Upper lobe of left lung (tissue), 6 donors: ENCODE measurements around the gene OTUD7B. TPM values are rescaled to one million over a fixed set of nuclear protein-coding genes. Genes with fewer than 3 reads are reported as not detected.

ENCODE experiments used
- ATAC-seq, 2 donors: fragments of 200-7000 bp; cut with Tn5 transposase; one replicate each; pipeline ENCODE4 v1.9.1; 2022; ENCODE audit warnings: mild to moderate bottlenecking in 2 of 2, moderate library complexity in 2 of 2; ENCODE audit not compliant: low FRiP score in 2 of 2
- DNase-seq, 2 donors: peaks; one replicate each; pipeline ENCODE4 v3.0.0-alpha.2; 2019 to 2020
- H3K27ac ChIP-seq, 4 donors: fragments of 200-600 bp; sonication (generic); one replicate each; pipeline ENCODE4 v1.5.1; 2016 to 2019
- H3K27me3 ChIP-seq, 4 donors: fragments of 200-600 bp; sonication (generic); one replicate each; pipeline ENCODE4 v1.5.1; 2017 to 2019
- H3K36me3 ChIP-seq, 4 donors: fragments of 200-600 bp; sonication (generic); one replicate each; pipeline ENCODE4 v1.5.1; 2016 to 2019
- H3K4me1 ChIP-seq, 4 donors: fragments of 200-600 bp; sonication (generic); one replicate each; pipeline ENCODE4 v1.5.1; 2018 to 2019
- H3K4me3 ChIP-seq, 4 donors: fragments of 200-600 bp; sonication (generic); one replicate each; pipeline ENCODE4 v1.5.1; 2017 to 2019; ENCODE audit warnings: mild to moderate bottlenecking in 2 of 4, moderate library complexity in 1 of 4
- H3K9me3 ChIP-seq, 4 donors: fragments of 200-600 bp; sonication (generic); one replicate each; pipeline ENCODE4 v1.5.1; 2018 to 2019
- EP300 ChIP-seq, 4 donors: sonication (generic); formaldehyde crosslinking; IDR thresholded peaks; one replicate each; pipeline ENCODE4 v1.5.1; 2017; ENCODE audit warnings: antibody characterized with exemption in 4 of 4, control low read depth in 2 of 4
- POLR2A ChIP-seq, 4 donors: fragments of 450-650 bp; IDR thresholded peaks; one replicate each; pipeline ENCODE4 v1.5.1; 2016 to 2017; ENCODE audit warnings: antibody characterized with exemption in 4 of 4, mild to moderate bottlenecking in 2 of 4
- POLR2AphosphoS5 ChIP-seq, 2 donors: sonication (generic); formaldehyde crosslinking; IDR thresholded peaks; one replicate each; pipeline ENCODE4 v1.5.1; 2017; ENCODE audit warnings: antibody characterized with exemption in 2 of 2
- WGBS, 2 donors: methylation state at CpG; one replicate each; pipeline ENCODE4 v1.1.5; 2017 to 2018; 5-methylcytosine and 5-hydroxymethylcytosine counted together
- total RNA-seq, 6 donors: library from RNA; depleted of rRNA in 4 of 6; stranded (reverse); fragments of >200 nt in 4 of 6; gene quantifications; one replicate each; pipeline versions ENCODE4 v1.1.0 to v1.2.1, GENCODE V29; 2016 to 2021
- TF ChIP-seq, protein P1 (sequence below), 6 experiments: fragments of 450-650 bp in 4 of 6; fragments of 200-600 bp in 2 of 6; sonication (generic) in 2 of 6; IDR thresholded peaks; one replicate each; pipeline ENCODE4 v1.5.1; 2016 to 2019; ENCODE audit warnings: antibody characterized with exemption in 6 of 6
- donor health status: DM: no; HTN: no; CAD: no; lungs with moderate emphysema.
- donor health status: DM: no; HTN: yes; CAD: no; lungs with severe emphysema.

The OTUD7B gene
- total RNA-seq, 6 donors from 2014 or later = 22.0 to 44.8 (median 29.8) TPM

DNA sequence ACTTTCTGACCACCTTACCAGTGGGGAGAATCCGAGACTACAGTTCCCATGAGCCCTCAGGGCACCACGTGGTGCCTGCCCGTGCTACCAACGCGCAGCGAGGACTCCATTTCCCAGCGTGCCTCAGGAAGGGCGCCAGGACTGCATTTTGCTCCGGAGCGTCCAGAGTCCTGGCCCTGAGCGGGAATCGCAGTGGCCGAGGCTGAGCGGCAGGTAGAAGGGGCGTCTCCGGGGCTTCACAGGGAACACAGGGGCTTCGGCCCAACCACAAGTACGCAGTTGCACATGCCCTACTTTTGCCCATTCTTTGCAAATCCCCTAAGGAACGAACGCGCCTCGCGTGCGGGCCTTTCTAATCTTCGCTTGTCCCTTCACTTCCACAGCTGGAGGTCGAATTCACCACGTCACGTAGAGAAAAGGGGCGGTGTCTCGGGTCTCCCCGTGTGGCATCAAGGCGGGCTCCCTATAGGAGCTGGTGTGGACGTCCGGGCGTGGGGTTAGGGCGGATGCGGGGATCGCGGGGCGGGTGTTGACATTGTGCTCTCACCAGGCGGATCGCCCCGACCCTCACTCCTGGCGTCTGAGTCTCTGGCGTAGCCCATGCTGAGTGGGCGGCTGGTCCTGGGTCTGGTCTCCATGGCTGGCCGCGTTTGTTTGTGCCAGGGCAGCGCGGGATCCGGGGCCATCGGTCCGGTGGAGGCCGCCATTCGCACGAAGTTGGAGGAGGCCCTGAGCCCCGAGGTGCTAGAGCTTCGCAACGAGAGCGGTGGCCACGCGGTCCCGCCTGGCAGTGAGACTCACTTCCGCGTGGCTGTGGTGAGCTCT lies 110.9 kb downstream of the OTUD7B start, which contains the start of gene BOLA1:
BOLA1 (plus strand) TSS at position 109 of the 825 bp plus-strand sequence; CDS start at position 601, 492 bp downstream.
- peak; percentile 83 to 95 for TF ChIP-seq POLR2AphosphoS5 (IDR thresholded peaks at IDR 0.05)
- TF ChIP-seq POLR2A (IDR thresholded peaks at IDR 0.05) = peak in 3 of 4 donors; percentile 78 to 86 (median 84)
- TF ChIP-seq EP300 (IDR thresholded peaks at IDR 0.05) = no peak
- TF ChIP-seq, protein P1, sequence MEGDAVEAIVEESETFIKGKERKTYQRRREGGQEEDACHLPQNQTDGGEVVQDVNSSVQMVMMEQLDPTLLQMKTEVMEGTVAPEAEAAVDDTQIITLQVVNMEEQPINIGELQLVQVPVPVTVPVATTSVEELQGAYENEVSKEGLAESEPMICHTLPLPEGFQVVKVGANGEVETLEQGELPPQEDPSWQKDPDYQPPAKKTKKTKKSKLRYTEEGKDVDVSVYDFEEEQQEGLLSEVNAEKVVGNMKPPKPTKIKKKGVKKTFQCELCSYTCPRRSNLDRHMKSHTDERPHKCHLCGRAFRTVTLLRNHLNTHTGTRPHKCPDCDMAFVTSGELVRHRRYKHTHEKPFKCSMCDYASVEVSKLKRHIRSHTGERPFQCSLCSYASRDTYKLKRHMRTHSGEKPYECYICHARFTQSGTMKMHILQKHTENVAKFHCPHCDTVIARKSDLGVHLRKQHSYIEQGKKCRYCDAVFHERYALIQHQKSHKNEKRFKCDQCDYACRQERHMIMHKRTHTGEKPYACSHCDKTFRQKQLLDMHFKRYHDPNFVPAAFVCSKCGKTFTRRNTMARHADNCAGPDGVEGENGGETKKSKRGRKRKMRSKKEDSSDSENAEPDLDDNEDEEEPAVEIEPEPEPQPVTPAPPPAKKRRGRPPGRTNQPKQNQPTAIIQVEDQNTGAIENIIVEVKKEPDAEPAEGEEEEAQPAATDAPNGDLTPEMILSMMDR (IDR thresholded peaks at IDR 0.05) = peak in 1 of 6 experiments; percentile 10
- peaks cover 5 to 12% (median 10%) of the 10 kb centered on the region in 4 donors for H3K4me1 ChIP-seq
- H3K9me3 ChIP-seq = no peaks in the 10 kb centered on the region
- ATAC-seq (peak; percentile 97 to 100), DNase-seq (peak; percentile 89 to 96)
- no peaks in the 10 kb centered on the region for H3K36me3 ChIP-seq
- H3K4me3 ChIP-seq = peak within 1 kb of the TSS; percentile 35 to 64 (median 55)
- WGBS, 2 donors = 0 to 8% methylated on average over 1 to 52 of the region's 65 CpGs
- peak within 1 kb of the TSS; percentile 86 to 91 (median 88) for H3K27ac ChIP-seq
- no peaks in the 10 kb centered on the region for H3K27me3 ChIP-seq

DNA sequence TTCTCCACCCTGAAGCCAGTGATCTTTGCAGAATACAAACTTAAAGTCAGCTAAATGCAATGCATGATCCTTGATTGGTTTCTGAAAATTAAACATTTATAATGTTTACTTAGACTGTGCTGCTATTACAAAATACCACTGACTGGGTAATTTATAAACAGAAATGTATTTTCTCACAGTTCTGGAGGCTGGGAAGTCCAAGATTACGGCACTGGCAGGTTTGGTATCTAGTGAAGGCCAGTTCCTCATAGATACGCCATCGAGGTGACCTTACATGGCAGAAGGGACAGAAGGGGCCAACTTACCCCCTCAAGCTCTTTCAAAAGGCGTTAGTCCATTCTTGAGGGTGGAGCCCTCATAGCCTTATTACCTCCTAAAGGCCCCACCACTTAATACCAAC lies 114.0 kb downstream of the OTUD7B start:
- no peak for ATAC-seq
- H3K9me3 ChIP-seq = no peaks in the 10 kb centered on the region
- no peak overlapping the region for H3K4me3 ChIP-seq
- 94 to 98% methylated on average over 4 of the region's 4 CpGs for WGBS, 2 donors
- peaks cover 5 to 12% (median 10%) of the 10 kb centered on the region in 4 donors for H3K4me1 ChIP-seq
- H3K36me3 ChIP-seq = no peaks in the 10 kb centered on the region
- no peak overlapping the region for H3K27ac ChIP-seq
- TF ChIP-seq POLR2A (IDR thresholded peaks at IDR 0.05) (no peak), POLR2AphosphoS5 (IDR thresholded peaks at IDR 0.05) (no peak), EP300 (IDR thresholded peaks at IDR 0.05) (no peak)
- TF ChIP-seq, protein P1 (IDR thresholded peaks at IDR 0.05) = no peak
- H3K27me3 ChIP-seq = no peaks in the 10 kb centered on the region
- no peak for DNase-seq

DNA sequence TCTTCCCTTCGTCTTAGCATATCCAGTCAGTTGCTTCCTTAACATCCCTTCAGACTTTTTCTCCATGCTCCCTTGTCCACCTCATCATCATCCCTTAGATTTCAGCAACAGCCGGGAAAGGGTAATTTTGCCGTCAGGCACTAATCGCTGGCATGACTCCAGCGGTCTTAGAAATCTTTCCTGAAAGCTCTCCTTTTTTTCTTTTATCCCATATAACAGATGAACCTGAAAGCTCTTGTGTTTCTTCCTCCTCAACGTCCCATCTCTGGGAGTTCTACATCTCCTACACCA lies 121.6 kb downstream of the OTUD7B start:
- H3K36me3 ChIP-seq = no peaks in the 10 kb centered on the region
- TF ChIP-seq POLR2AphosphoS5 (IDR thresholded peaks at IDR 0.05) (no peak), POLR2A (IDR thresholded peaks at IDR 0.05) (no peak), EP300 (IDR thresholded peaks at IDR 0.05) (no peak)
- TF ChIP-seq, protein P1 (IDR thresholded peaks at IDR 0.05) = no peak
- H3K4me3 ChIP-seq = peak overlapping the region in 3 of 4 donors; percentile 54 to 67 (median 61)
- DNase-seq = no peak
- H3K9me3 ChIP-seq = no peaks in the 10 kb centered on the region
- peaks cover 12 to 19% (median 15%) of the 10 kb centered on the region in 4 donors for H3K4me1 ChIP-seq
- ATAC-seq = no peak
- peak overlapping the region; percentile 99 to 100 (median 100) for H3K27ac ChIP-seq
- WGBS, 2 donors = 20 to 42% methylated on average over 6 of the region's 6 CpGs
- no peaks in the 10 kb centered on the region for H3K27me3 ChIP-seq

DNA sequence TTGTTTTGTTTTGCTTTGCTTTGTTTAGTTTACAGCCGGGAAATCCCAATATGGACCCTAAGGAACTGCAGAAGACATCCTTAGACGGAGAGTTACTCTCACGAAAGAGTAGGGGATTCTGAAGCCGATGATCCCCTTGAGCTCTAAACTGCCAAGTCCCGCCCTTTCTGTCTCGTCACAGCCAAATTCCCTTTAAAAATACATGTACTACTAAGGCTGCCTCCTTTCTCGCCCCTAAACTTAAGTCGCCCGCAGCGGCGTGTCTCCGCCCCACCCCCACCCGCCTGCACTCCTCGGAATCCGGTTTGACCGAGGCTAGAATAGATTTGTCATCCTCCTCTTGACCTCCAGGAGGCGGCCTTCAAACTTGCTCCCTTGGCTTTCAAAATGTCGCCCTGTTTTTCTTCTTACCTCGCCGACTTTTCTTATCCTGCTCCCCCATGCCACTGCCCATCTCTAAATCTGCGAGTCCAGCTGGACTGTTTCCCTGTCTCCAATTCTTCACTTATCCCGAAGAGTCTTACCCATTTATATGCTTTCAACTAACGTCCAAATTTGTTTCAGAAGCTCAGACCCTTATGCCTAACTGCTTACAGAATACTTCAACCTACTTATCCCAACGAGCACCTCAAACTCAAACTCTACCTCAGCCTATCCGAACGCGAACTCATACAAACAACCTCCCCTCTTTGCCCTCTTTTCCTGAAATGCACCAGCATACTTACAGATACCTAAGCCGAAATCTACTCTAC lies 122.1 kb downstream of the OTUD7B start:
- Histone ChIP-seq H3K4me1 (peaks cover 15 to 25% (median 18%) of the 10 kb centered on the region in 4 donors), H3K27me3 (no peaks in the 10 kb centered on the region), H3K27ac (peak overlapping the region; percentile 99 to 100 (median 100)), H3K36me3 (no peaks in the 10 kb centered on the region), H3K9me3 (no peaks in the 10 kb centered on the region), H3K4me3 (peak overlapping the region; percentile 4 to 67 (median 58))
- 4 to 5% methylated on average over 25 to 28 of the region's 28 CpGs for WGBS, 2 donors
- TF ChIP-seq, protein P1 (IDR thresholded peaks at IDR 0.05) = peak in 4 of 6 experiments; percentile 55 to 63 (median 60)
- TF ChIP-seq POLR2AphosphoS5 (IDR thresholded peaks at IDR 0.05) (peak in 1 of 2 donors; percentile 23), POLR2A (IDR thresholded peaks at IDR 0.05) (peak in 1 of 4 donors; percentile 52), EP300 (IDR thresholded peaks at IDR 0.05) (peak in 1 of 4 donors; percentile 6)
- peak; percentile 81 to 92 for DNase-seq
- peak; percentile 60 to 75 for ATAC-seq

Other genes with a start within 250 kb of the OTUD7B start
- gene FCGR1A, start 228.0 kb downstream of the OTUD7B start, total RNA-seq = 10 to 100 TPM; 12.8 to 52.7 (median 26.3) TPM
- gene BOLA1, start 111.2 kb downstream of the OTUD7B start, total RNA-seq = 10 to 100 TPM; 11.1 to 23.0 (median 14.5) TPM
- gene SV2A, start 92.9 kb downstream of the OTUD7B start, total RNA-seq = 1 to 10 TPM in 3 of 6 donors, under 1 TPM in 3; 0.44 to 1.6 (median 0.98) TPM
- 10 to 100 TPM in 5 of 6 donors, 1 to 10 TPM in 1; 9.4 to 49.1 (median 15.2) TPM for gene SF3B4, start 82.9 kb downstream of the OTUD7B start, total RNA-seq
- 10 to 100 TPM in 4 of 6 donors, 1 to 10 TPM in 2; 5.9 to 19.9 (median 13.6) TPM for gene MTMR11, start 73.8 kb downstream of the OTUD7B start, total RNA-seq
- gene VPS45, start 57.0 kb upstream of the OTUD7B start, total RNA-seq = 10 to 100 TPM; 16.3 to 50.3 (median 30.8) TPM
- 100 to 1,000 TPM in 1 of 6 donors, 10 to 100 TPM in 5; 27.8 to 111 (median 61.9) TPM for gene PLEKHO1, start 139.2 kb upstream of the OTUD7B start, total RNA-seq
- 10 to 100 TPM in 5 of 6 donors, 1 to 10 TPM in 1; 7.7 to 38.8 (median 27.9) TPM for gene ANP32E, start 225.4 kb upstream of the OTUD7B start, total RNA-seq
- gene CA14, start 247.0 kb upstream of the OTUD7B start, total RNA-seq = 1 to 10 TPM in 1 of 6 donors, under 1 TPM in 3, not detected in 2; 0.61 to 1.0 (median 0.63) TPM